ENCODE results near the gene SLC1A7.
A peak's percentile ranks its signal among the peaks of the same experiment; 100 is the strongest.

SLC1A7 gene

DNA sequence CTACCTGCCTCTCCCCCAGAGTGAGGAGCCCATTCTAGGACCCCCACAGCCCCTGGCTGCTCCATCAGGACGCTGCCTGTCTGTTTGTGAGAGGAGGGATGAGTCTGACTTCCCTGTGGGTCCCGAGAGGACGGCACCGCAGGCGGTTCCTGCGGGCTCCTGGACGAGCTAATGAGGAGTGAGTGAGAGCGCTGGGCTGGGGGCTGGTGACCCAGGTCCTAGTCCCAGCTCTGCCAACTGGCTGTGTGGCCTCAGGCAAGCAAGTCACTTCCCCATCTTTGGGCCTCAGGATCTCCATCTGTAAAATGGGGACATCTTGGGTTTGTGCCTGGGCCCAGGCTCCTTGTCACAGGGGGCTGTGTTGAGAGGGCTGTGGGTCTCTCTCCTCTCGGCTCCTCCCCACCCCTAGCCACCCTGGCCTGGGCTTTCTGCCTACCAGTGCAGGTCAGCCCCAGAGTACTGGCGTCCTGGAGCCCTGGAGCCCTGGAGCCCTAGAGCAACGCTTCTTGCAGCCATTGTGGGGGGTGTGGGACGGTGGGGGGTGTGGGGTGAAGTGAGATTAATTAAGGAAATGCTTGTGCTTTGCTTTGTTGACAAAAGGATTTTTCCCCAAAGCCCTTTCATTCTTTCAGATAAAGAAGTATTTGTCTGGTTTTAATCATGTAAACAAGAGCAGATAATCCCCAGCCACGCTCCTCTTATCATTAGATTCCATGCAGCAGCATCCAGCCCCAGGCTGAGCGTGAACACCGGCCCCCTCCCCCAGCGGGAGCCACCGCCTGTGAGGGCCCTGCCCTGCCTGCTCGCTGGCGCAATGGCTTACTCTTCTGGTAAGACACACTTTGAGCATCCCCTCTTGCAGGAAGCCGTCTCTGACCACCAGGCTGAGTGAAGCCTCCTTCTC lies 26.8 kb downstream of the SLC1A7 start:
- no peak for DNase-seq

GRCh38 chr1:53114581-53115400 lies 27.6 kb downstream of the SLC1A7 start:
- no peak for DNase-seq

DNA sequence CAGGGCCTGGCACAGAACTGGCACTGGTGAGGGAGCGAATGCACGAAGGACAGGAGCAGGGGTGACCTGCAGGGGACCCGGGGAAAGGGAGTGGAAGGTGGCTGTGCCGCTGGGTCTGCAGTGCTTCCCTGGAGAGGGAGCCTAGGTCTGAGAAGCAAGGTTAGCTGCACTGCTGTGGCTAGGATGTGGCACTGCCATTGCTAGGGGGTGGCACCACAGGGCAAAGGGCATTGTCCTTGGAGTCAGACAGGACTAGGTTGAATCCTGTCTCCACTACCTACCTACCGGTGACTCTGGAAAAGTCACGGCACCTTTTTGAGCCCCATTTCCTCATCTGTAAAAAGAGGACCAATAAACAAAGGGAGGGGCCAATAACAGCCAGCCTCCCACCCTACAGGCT lies 28.3 kb downstream of the SLC1A7 start:
- DNase-seq: no peak

DNA sequence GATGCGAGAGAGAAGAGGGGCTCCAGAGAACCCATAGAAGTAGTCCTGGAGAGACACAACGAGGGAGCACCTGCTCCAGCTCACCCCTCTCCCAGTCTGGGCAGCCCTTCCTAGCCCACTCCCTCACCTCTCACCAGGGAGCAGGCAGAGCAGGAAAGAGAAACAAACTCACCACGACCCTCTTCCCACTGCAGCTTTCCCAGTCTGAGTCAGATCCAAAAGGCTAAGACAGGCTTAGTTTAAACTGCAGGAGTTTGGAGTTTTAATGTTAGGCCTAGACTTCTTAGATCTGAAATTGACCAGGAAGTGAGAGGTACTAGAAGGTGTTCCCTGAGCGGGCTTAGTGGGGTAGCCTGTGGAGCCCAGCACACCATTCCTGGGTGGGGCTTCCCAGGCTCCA lies 29.6 kb downstream of the SLC1A7 start:
- DNase-seq: no peak

DNA sequence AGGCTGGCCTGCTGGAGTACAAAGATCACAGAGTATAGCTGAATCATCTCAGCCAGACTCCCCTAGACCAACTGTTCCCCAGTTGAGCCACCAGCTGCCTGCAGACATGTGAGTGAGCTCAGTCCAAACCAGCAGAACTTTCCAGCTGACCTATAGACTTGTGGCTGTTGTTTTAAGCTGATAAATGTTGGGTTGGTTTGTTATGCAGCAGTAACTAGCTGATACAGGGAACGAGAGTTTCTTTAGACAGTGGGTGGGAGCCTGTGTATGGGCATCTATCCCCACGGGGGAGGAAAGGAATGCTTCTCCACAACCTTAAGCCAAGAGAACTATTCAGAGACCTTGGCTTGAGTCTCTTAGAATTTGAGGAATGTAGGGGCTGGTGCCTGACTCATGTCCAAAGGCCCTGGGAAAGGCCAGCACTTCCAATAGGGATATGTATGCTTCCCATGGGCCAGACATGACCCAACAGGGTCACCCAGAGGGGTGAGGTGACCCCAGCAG lies 30.1 kb downstream of the SLC1A7 start:
- DNase-seq: no peak

- no peak for DNase-seq
Observed at GRCh38 chr1:53111693-53112092, 30.7 kb downstream of the SLC1A7 start.

DNA sequence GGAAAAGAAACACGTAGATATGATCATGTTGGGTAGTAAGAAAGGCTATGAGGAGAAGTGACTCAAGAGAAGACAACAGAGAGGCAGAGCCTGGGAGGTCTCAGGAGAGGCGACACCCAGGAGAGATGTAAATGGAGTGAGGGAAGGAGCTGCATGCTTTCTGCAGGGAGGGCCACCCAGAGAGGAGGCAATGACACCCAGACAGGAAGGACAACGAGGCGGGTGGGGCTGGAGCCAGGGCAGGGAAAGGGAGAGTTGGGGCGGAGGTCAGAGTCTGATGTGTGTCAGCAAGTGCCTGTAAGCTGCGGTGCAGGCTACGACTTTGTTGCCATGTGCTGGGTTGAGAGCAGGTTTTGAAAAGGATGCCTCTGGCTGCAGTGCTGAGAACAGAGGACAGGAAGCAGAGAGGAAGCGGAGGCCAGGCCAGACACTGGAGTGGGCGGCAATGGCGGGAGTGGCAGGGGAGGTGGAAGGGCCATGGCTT lies 31.3 kb downstream of the SLC1A7 start:
- no peak for DNase-seq

- DNase-seq: no peak
Observed at GRCh38 chr1:53110370-53111072, 31.9 kb downstream of the SLC1A7 start.

DNA sequence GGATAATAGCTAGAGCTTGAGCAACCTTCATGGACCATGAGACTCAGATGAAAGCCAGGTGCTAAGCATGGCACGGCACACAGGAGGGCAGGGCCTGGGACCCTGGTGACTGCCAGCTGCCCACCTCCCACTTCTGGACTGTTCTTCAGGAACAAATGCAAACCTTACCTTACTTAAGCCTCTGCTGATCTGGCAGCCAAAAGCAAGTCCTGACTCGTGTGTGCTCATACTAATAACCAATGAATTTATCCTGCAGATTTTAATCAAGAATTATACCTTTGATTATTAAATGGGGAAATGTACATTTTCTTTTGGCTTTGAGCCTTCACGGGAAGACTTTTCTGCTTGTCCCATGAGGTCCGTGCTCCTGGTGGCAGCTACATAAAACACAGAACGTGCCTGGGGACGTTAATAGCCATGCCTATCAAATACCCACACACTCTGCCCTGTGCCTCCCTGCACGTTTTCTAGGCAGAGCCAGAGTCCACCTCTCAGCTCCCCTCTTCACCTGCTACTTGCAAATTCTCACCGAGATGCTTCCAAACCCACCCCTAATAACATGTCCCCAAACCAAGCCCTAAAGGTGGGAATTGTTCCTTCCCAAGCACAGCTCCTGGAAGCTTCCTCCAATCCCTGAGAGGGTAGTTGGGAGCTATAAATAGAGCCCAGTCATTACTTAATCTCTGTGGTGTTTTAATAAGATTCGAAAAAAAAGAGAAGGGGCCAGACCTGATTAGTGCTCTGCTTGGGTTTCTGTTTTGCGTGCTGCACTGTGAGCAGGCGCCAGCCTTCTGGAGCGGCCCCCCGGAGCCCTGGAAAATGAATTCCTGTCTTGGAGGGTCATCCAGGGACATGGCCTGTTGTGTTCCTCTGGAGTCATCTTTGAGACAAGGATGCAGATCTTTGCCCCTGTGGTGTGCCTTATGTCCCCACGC lies 33.5 kb downstream of the SLC1A7 start:
- no peak for DNase-seq

- DNase-seq: peak; percentile 8 to 66
Observed at GRCh38 chr1:53107570-53108322, 34.7 kb downstream of the SLC1A7 start.

DNA sequence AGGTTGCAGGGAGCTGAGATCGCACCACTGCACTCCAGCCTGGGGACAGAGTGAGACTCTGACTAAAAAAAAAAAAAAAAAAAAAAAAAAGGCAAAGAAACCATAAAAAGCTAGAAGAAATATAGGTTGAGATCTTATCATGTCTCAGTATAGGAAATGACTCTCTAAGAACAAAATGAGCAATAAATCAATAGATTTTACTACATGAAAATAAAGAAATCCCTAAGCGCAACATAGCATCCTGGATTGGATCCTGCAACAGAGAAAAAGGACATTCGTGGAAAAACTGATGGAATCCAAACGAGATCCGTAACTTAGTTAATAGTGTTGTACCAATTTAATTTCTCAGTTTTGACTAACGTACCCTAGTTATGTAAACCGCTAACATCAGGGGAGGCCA lies 35.3 kb downstream of the SLC1A7 start:
- no peak for DNase-seq

DNA sequence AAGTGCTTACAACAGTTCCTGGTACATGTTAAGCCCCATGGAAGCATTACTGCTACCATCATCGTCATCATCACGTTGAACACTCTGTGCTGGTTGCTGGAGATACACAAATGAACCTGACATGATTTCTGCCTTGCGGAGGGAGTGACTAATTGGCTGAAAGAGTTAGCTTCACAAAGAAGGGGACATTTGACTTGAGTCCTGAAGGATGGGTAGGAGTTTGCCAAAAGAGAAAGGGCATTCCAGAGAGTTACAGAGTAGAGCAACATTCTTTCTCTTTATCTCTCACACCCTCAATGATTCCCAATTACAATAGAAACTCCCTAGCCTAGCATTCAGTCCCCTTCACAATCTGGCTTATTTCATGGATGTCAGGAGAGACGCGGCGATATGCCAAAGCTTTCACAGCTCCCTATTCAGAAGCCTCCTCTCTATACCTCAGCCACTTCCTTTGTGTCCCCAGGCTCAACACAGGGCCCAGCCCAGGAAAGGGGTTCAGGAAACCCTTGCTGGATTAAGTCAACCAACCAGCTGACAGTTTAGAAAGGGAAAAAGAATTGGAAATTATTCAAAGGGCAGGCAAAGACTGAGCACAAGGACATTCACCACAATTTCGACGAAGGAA lies 38.0 kb downstream of the SLC1A7 start:
- DNase-seq: no peak

DNA sequence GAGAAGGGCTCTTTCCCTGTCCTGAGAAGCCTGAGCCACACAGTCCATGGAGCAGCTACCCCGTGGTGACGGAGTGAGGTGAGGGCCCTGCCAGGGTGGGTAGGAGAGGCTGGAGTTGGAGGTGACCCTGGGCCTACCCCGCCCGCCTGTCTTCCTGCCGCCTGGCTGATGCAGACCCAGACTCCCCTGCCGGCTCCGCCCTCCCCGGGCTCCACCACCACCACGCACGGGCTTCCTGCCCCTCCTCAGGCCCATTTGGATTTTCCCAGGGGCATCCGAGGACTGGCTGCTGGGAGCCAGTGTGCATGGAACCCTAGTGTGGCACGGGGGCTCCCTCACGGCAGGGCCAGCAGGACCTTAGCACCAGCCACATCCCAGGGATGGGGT lies 47.9 kb downstream of the SLC1A7 start:
- DNase-seq: no peak

- DNase-seq: no peak
Observed at GRCh38 chr1:53093778-53094532, 48.5 kb downstream of the SLC1A7 start.

- no peak for DNase-seq
Observed at GRCh38 chr1:53093451-53093754, 49.0 kb downstream of the SLC1A7 start.

DNA sequence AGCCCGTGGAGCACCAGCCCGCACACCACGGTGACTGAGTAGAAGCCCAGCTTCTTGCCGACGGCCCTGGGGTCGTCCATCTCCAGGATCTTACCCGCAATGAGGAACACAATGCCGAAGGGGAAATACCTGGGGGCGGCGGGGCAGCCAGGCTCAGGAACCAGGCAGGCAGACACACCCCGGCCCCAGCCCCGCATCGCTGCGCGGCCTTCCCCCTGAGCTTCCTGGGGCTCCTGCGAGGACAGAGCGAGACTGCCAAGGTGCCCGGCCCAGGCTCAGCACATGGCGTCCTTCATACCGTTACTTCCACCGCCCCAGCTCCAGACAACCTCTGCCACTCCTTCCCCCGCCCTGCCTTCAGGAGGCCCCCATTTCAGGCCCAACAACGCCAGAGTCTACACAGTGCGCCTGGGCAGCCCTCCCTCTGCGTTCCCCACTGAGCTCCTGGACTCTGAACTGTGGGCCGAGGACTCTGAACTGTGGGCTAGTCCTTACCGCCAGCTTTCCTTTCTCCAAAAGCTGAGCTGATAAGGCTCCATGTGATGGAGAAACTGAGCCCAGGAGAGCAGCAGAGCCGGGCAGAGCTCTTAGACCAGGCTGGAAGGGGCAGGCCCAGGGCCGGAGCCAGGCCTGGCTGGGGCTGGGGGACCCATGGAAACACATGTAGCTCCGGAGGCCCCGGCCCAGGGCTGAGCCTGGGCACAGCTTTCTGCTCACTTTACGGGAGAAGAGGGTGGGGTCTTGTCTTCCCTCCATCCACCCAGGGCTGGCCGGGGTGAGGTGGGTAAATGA lies 49.6 kb downstream of the SLC1A7 start:
- no peak for DNase-seq

- DNase-seq: no peak
Observed at GRCh38 chr1:53091841-53092645, 50.4 kb downstream of the SLC1A7 start.

Measured in NCI-H2081 (cell line).